Endometrial microvascular endothelial cells (primary cell): Measurements from ENCODE around the gene GTPBP8. TPM values are rescaled to one million over a fixed set of nuclear protein-coding genes. Genes with fewer than 3 reads are reported as not detected.

Experiments used
- in situ Hi-C: cut with HindIII; loops from 2 replicates; pipeline ENCODE4 v1.10.0; 2017; ENCODE audit warnings: low sequenced_read_pairs, low pct_unique_long_range_greater_than_20kb; ENCODE audit errors: inconsistent ontology term
- total RNA-seq: library from RNA; depleted of rRNA; stranded (reverse); fragments of >200 nt; gene quantifications from one replicate; pipeline ENCODE4 v1.2.3, GENCODE V29; 2015; ENCODE audit errors: inconsistent ontology term

GTPBP8 gene
- total RNA-seq = 37.1 TPM

- in situ Hi-C loops = loop anchor here (25.0 kb wide), 1 partner anchor 379 kb away; no protein-coding TSS in a partner anchor
Observed at GRCh38 chr3:112990672-112991602, at the start of gene GTPBP8. GTPBP8 (plus strand) TSS chr3:112990984; CDS start chr3:112991000, 16 bp downstream.

- in situ Hi-C loops = no loop called here
Observed at GRCh38 chr3:112948346-112948838, 42.4 kb upstream of the GTPBP8 start.

- in situ Hi-C loops = no loop called here
Observed at GRCh38 chr3:112956351-112956750, 34.4 kb upstream of the GTPBP8 start.

- in situ Hi-C loops = no loop called here
Observed at GRCh38 chr3:112958811-112959560, 31.8 kb upstream of the GTPBP8 start.

- in situ Hi-C loops = no loop called here
Observed at GRCh38 chr3:112963683-112964082, 27.1 kb upstream of the GTPBP8 start.

- in situ Hi-C loops = no loop called here
Observed at GRCh38 chr3:112965656-112966055, 25.1 kb upstream of the GTPBP8 start.

GRCh38 chr3:112966633-112967032, 24.2 kb upstream of the GTPBP8 start:
- in situ Hi-C loops = no loop called here

- in situ Hi-C loops = no loop called here
Observed at GRCh38 chr3:112967425-112967824, 23.4 kb upstream of the GTPBP8 start.

- in situ Hi-C loops = no loop called here
Observed at GRCh38 chr3:112967828-112968227, 23.0 kb upstream of the GTPBP8 start.

- in situ Hi-C loops = no loop called here
Observed at GRCh38 chr3:112972158-112972557, 18.6 kb upstream of the GTPBP8 start.

- in situ Hi-C loops = no loop called here
Observed at GRCh38 chr3:112973325-112974177, 17.2 kb upstream of the GTPBP8 start.

- in situ Hi-C loops = no loop called here
Observed at GRCh38 chr3:112974178-112974517, 16.6 kb upstream of the GTPBP8 start.

- in situ Hi-C loops = loop anchor here (25.0 kb wide), 1 partner anchor 363 kb away; no protein-coding TSS in a partner anchor
Observed at GRCh38 chr3:112974894-112975293, 15.9 kb upstream of the GTPBP8 start, which contains the start of gene CD200R1. CD200R1 (minus strand) TSS chr3:112975103; CDS start chr3:112974857, 246 bp downstream.

GRCh38 chr3:112976001-112976400, 14.8 kb upstream of the GTPBP8 start:
- in situ Hi-C loops = loop anchor here (25.0 kb wide), 1 partner anchor 364 kb away; no protein-coding TSS in a partner anchor

GRCh38 chr3:112976953-112977352, 13.8 kb upstream of the GTPBP8 start:
- in situ Hi-C loops = loop anchor here (25.0 kb wide), 1 partner anchor 365 kb away; no protein-coding TSS in a partner anchor

- in situ Hi-C loops = loop anchor here (25.0 kb wide), 1 partner anchor 367 kb away; no protein-coding TSS in a partner anchor
Observed at GRCh38 chr3:112979244-112979832, 11.4 kb upstream of the GTPBP8 start.

- in situ Hi-C loops = loop anchor here (25.0 kb wide), 1 partner anchor 368 kb away; no protein-coding TSS in a partner anchor
Observed at GRCh38 chr3:112980080-112980479, 10.7 kb upstream of the GTPBP8 start.

GRCh38 chr3:112982710-112983109, 8.1 kb upstream of the GTPBP8 start:
- in situ Hi-C loops = loop anchor here (25.0 kb wide), 1 partner anchor 370 kb away; no protein-coding TSS in a partner anchor
